Urothelium cell line (cell line): ENCODE measurements around the gene RB1.
A peak's percentile ranks its signal among the peaks of the same experiment; 100 is the strongest.

Experiments used
- DNase-seq: peaks from one replicate; pipeline ENCODE4 v3.0.0; 2011; ENCODE audit warnings: low spot score, mixed read lengths
- FAIRE-seq: peaks from 2 replicates; lab custom pipeline; 2011; peaks lifted over from hg19 to GRCh38; lab: Jason Lieb, UNC

The RB1 gene

DNA sequence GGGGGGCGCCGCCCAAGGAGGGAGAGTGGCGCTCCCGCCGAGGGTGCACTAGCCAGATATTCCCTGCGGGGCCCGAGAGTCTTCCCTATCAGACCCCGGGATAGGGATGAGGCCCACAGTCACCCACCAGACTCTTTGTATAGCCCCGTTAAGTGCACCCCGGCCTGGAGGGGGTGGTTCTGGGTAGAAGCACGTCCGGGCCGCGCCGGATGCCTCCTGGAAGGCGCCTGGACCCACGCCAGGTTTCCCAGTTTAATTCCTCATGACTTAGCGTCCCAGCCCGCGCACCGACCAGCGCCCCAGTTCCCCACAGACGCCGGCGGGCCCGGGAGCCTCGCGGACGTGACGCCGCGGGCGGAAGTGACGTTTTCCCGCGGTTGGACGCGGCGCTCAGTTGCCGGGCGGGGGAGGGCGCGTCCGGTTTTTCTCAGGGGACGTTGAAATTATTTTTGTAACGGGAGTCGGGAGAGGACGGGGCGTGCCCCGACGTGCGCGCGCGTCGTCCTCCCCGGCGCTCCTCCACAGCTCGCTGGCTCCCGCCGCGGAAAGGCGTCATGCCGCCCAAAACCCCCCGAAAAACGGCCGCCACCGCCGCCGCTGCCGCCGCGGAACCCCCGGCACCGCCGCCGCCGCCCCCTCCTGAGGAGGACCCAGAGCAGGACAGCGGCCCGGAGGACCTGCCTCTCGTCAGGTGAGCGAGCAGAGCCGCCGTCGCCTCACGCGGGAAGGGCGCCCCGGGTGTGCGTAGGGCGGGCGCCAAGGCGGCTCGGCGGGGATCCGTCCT lies at the start of gene RB1:
Gene RB1, plus strand, starts transcription at position 393 of the 784 bp plus-strand sequence. Its CDS starts 162 bp downstream, at position 555.
- FAIRE-seq (no peak), DNase-seq (peak; percentile 88)

DNA sequence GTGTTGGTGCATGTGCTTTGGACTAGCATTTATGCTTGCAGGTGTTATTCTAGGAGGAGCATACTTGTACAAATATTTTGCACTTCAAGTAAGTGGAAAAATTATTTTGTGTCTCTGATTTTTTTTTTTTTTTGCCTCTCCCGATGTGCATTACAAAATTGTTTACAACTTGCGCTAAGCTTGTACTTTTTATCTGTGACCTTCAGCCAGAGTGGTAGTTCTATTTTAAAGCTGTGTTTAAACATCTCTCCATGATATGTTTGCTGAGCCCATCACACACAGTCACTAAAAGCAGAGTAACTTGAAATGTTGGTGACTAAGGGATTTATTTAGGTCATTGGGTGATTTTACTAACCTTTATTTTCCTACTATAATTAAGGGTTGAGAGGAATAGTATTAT lies 49.7 kb upstream of the RB1 start:
- FAIRE-seq (no peak), DNase-seq (no peak)

DNA sequence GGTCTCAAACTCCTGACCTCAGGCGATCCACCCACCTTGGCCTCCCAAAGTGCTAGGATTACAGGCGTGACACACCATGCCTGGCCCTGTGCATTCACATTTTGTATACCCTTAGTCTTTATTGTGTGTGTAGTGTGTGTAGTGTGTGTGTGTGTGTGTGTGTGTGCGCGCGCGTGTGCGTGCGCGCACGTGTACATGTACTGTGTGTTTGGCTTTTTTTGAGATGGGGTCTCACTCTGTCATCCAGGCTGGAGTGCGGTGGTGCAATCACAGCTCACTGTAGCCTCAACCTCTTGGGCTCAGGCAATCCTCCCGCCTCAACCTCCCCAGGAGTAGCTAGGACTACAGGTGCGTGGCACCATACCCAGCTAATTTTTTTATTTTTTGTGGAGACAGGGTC lies 48.5 kb upstream of the RB1 start:
- no peak for DNase-seq
- no peak for FAIRE-seq

DNA sequence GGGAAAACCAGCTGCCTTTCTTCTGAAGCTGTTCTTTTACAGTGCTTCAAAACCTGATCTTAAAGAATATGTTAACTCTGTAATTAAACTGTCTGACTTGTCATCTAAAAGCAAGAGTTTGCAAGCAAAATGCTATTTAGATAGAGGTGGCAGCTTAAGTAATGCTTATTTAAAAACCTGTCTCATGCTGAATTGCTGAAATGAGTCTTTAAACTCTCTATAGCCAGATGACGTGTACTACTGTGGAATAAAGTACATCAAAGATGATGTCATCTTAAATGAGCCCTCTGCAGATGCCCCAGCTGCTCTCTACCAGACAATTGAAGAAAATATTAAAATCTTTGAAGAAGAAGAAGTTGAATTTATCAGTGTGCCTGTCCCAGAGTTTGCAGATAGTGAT lies 47.6 kb upstream of the RB1 start:
- FAIRE-seq (no peak), DNase-seq (no peak)

DNA sequence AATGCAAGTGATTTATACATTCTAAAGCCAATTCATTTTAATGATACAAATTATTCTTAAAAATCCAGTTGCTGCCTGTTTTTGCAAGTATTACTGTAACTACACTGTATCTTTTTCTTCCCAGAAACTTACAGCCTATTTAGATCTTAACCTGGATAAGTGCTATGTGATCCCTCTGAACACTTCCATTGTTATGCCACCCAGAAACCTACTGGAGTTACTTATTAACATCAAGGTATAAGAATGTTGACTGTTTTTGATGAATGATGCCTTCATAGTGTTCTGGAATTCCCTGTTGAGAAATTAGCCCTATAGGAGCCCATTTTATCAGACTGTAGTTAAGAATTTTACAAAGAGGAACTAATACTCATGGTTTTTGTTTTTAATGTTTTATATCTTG lies 45.5 kb upstream of the RB1 start:
- no peak for FAIRE-seq
- no peak for DNase-seq

DNA sequence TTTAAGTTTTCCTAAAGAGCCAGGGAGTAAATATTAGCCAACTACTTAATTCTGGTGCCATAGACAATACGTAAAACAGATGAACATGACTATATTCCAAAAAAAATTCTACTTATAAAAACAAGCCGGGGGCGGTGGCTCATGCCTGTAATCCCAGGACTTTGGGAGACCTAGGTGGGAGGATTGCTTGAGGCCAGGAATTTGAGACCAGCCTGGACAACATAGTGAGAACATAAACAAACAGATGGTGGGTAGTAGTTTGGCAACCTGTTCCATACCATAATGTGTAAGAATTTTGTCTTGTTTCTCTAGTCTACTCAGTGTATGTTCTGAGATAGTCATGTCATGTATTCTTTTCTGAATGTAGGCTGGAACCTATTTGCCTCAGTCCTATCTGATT lies 45.1 kb upstream of the RB1 start:
- FAIRE-seq (no peak), DNase-seq (no peak)

DNA sequence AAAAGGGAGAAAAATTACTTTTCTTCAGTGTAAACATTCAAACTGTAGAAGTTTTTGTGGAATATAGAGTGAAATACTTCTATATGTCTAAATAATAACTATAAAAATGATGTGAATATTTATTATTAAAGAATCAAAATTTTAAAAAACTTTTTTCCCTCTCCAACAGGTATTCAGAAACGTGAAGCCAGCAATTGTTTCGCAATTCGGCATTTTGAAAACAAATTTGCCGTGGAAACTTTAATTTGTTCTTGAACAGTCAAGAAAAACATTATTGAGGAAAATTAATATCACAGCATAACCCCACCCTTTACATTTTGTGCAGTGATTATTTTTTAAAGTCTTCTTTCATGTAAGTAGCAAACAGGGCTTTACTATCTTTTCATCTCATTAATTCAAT lies 42.6 kb upstream of the RB1 start:
- FAIRE-seq = no peak
- DNase-seq = no peak

DNA sequence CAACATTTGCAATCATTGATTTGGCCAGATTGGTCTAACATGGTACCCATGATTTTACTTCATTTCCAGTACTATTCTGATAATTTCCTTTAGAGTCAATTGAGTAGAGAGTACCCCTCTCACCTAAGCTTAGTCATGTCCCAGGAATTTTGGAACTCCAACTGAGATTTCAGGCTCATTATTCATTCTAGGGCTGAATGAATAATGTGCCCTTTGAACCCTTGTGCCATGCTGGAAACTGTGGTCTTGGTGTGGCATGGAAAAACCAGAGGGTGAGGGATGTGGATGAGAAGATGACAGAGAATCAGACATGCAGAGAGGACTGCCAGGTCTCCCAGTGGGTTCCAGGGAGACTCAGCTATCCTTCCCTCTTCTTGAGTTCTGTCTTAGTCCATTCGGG lies 40.4 kb upstream of the RB1 start:
- DNase-seq (peak; percentile 6), FAIRE-seq (no peak)

DNA sequence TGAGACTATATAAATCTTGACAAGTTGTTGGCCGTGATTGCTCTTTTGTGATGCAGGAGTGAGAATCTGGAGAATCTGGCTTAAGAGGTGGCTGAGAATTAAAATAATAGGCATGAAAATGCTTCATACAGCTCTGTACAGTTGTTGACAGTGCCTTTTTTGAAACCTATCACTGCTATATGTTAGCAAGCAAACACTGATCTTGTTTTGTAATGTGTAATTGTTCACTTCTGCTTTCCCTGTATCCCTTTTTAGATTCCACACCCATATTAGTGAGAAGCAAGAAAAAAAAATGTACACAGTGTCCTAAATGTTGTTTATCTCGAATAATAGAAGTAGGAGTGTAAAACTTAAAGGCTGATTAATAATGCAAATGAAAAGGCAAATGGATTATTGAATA lies 39.5 kb upstream of the RB1 start:
- no peak for DNase-seq
- FAIRE-seq = no peak

DNA sequence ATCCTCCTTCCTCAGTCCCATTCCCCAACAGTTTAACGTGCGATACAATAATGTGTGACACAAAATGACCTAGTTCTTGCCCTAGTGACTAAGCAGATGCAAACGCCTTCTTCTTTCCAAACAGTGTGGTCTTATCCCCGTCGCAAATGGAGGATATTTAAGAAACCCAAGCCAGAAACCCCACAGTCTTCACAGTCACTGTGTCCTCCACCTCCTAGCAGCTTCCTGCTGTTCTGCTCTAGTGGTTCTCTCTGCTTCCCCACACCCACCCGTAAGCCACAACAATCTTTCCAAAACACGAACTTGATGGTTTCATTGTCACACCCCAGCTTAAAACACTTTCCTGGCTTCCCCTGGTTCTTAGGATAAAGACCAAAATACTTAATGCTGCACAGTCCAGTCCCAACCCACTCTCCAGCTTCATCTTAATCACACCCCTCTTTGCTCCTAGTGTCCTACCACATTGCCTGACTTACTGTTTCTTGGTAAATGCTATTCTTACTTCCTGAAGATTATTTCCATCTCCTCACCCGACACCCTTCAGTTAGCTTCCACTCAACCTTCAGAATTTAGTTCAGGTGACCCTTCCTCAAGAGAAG lies 38.2 kb upstream of the RB1 start:
- DNase-seq (no peak), FAIRE-seq (no peak)

DNA sequence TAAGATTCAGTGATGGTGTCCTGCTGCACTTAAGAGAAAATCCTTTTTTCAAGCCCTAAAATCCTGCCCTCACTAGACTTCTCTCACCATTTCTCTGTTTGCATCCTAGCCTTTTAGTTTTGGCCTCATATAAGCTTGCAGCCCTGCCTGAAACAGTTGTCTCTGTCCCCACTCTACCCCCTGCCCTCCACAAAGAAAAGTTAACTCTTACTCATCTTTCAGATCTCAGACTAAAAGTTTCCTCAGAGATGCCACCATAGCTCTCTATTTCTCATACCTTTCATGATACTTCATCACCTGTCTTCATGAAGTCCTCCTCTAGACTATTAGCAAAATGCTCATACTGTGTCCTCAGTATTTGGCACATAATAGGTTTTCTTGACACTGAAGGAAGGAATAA lies 37.4 kb upstream of the RB1 start:
- DNase-seq (no peak), FAIRE-seq (no peak)

DNA sequence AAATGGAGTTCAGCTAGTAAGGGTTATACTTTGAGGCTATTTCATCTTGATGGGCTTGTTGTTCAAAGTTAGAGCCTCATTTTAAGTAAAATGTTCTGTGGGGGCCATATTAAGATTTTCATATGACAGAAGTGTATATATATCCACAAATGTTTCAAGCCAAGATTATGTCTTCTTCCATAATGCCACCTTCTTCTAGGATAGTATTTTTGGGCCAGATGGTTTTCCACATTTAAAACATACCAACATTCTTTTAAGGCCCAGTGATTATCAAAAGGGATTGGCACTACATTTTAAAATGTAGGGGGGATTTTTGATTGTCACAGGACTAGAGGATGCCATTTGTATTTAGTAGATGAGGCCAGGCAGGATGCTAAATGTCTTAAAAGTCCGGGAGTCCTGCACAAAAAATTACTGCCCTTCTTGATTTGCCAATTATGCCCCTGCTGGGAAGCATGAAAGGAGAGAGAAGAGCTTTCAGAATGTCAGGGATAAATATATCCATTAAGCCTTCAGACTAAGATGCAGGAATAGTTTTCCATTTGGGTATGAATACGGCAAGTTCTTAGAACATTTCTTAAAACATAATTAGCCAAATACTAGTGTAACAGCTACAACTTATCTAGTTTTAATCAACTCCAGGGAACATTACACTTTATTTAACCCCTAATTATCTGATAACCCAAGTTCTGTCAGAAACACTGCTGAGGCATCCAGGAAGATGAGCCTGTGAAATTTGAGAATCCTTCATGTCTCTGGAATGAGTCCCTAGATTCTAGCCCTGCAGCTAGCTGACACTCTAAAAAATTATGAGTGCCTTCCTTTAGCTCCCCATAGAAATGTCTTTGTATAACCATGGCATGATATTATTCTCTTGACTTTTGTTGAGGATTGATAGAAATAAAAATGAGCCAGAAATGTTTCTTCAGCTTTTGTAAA lies 36.6 kb upstream of the RB1 start:
- no peak for DNase-seq
- no peak for FAIRE-seq

DNA sequence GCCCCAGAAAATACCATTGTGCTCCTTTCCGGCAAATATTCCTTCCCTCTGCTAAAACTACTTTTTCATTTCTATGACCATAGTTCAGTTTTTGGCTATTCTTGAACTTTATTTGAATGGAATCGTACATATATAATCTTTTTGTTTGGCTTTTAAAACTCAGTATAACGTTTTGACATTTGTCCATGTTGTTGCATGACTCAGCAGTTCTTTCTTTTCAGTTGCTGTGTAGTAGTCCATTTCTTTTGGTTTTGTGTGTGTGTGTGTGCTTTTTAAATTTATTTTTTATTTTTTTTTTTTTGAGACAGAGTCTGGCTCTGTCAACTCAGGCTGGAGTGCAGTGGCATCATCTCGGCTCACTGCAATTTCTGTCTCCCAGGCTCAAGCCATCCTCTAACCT lies 35.5 kb upstream of the RB1 start:
- DNase-seq (no peak), FAIRE-seq (no peak)

DNA sequence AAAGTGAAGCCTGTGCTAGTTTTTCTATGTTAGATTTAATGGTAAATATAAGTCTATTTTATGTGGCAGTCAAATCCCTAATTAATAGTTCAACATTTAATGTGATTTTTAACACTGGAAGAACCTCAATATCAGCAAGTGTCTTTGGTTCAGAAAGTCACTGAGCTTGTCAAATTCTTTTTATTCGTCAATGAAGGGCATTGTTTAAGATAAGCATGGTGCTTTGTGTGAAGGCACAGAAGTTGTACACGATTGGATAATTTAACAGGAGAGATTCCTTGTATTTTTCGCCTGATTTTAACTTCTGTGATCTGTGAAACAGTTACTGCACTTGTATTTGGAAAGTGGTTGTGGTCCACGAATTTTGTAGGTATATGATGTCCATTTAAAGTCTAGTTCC lies 30.2 kb upstream of the RB1 start:
- DNase-seq = no peak
- FAIRE-seq = no peak

DNA sequence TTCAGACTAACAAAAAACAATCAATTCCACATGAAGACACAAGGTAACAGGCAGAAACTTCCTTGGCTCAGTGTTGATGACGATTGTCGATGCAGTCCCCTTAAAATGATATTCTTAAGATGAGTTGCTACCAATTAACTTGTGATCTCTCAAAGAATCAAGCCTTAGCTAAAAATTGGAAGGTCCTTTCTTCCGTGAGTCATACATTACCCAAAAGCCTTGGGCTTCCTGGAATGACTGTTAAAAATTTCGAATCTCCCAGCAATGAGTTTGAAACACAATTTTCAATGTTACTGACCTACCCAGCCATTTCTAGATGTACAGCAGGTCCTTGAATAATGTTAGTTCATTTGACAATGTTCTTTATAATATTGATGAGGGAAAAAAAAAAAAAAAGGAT lies 28.0 kb upstream of the RB1 start:
- FAIRE-seq (no peak), DNase-seq (no peak)

DNA sequence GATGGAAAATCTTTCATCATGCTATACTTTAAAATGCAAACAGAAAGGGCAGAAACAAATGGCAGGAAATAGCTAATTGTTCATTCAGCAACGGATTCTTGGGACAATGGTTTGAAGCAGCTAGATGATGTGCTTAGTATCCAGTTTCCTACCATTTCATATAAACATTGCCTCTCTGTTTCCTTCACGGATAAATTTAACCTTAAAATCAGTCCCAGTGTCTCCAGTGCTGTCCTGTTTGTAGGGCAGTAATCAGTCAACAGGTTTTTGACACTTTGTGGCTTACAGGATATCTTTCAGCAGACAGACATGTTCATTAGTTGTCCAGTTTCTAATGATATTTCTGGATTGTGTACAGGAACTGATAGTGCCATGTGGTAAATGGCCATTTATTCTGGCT lies 24.7 kb upstream of the RB1 start:
- FAIRE-seq = no peak
- no peak for DNase-seq

DNA sequence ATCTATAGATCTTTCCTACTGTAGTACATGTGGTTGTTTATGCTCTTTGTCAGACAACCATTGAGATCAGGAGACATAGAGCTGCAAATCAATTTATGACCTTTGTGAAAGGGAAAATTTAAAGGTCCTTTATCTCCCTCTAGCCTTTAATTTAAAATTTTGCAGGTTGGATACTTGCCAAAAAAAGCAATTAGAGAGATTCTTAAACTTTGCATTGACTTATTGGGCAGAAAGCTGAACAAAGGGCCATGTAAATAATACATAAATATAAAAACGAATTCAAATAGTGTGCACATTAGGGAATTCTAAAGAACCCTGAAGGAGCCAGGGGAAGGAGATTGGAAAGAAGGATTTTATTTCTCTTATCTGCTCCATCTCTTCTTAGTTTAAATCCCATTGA lies 22.0 kb upstream of the RB1 start:
- no peak for FAIRE-seq
- no peak for DNase-seq

DNA sequence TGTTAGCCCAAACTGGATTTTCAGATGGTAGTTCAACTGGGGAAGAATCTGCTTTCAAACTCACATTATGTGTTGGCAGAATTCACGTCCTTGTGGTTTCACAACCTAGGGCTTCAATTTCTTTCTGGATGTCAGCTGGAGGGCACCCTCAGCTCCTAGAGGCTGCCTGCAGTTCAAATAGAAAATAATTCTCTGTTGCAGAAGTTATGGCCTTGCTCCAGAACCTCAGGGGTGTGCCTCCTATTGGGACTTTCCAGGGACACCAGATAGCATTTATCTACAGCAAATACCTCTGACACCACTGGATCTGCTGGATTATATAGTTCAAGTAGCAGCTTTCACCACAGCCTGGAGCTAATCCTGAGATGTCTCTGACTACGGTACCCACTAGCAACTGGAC lies 11.8 kb upstream of the RB1 start:
- FAIRE-seq (no peak), DNase-seq (no peak)

DNA sequence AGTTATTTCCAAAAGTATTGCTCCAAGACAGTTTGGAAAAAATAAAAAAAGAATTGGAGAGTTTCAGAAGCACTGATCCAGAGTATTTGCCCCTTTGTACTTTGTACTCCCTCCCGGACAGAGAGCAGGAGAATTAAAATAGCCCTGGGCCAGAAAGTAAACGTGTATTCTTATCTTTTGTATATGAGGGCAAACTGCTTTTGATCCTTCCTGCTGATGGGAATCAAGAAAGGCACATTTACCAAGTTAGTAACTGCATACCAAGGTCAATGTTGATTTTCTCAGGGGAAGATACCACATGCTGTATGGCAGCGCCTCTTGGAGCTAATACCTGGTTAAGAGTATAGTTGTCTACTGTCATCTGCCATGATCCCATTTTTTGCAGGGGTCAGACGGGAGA lies 10.9 kb upstream of the RB1 start:
- FAIRE-seq (no peak), DNase-seq (no peak)

DNA sequence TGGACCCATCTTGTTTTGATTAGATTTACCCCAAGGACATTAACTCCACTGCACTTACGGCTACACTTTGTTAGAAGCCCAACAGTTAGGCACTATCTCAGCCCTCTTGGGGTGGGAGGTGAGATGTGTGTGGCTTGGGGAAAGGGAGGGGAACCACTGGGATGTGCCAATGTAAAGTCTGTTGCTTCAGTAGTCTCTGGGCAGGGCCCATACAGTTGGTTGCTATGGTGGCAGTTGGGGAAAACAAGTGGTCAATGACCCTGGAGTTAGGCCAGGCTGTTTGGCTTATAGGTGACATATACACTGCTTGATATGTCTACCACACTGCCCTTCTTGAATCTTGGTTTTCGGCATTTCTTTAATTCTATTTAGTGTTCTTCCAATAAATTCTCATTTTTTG lies 8.9 kb upstream of the RB1 start:
- no peak for FAIRE-seq
- DNase-seq = no peak

DNA sequence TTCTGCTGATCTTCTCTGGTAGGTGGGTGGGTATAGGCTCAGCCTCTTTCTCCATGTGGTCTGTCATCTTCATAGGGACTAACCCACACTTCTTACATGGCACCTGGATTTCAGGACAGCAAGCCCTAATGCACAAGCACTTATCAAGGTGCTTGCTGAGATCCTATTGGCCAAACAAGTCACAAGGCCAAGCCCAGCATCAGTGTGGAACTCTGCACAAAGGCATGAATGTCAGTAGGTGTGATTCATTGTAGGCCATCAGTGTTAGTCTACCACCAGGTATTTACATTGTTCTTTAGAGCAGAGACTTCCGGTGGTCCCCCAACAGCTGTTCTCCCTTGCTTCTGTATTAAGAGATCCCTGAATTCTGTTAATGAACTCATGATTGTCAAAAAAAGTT lies 8.3 kb upstream of the RB1 start:
- FAIRE-seq (no peak), DNase-seq (no peak)

DNA sequence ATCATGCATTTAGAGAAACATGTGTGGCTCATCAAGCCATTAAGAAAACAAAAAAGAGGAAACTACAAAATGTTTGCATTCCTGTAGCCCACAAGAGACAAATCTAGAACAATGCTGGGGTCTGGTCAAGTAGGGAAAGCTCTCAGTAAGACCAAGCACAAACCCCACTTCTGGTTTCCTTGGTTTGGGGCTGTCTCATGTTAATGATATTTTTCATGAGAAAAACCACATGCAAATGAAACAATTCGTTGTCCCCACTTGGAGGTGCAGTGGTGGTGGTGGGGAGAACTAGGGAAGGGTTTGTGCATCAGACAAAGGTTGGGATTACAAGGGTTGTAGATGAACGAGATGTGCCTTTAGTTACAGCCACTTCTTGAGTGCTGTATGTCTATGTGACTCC lies 7.0 kb upstream of the RB1 start:
- FAIRE-seq (no peak), DNase-seq (no peak)
